ENCODE data around the gene EFCAB14. TPM values are rescaled to one million over a fixed set of nuclear protein-coding genes. Genes with fewer than 3 reads are reported as not detected.
A peak's percentile ranks its signal among the peaks of the same experiment; 100 is the strongest.

Gene EFCAB14
- total and polyA plus RNA-seq, 2 experiments from 2014 or later = 42.6 to 51.6 TPM

GRCh38 chr1:46676531-46676930, 42.4 kb downstream of the EFCAB14 start:
- Histone ChIP-seq H4K20me1 (ENCODE audit: insufficient read depth) (no peaks in the 10 kb centered on the region), H3K9me3 (ENCODE audit: low read depth) (no peaks in the 10 kb centered on the region), H3K9ac (no peak overlapping the region), H3K27ac (no peak overlapping the region), H3K4me1 (ENCODE audit: insufficient read depth) (no peaks in the 10 kb centered on the region), H3K27me3 (replicated peaks; ENCODE audit: insufficient read depth) (no peaks in the 10 kb centered on the region), H3K79me2 (ENCODE audit: insufficient read depth) (no peaks in the 10 kb centered on the region), H3K9me2 (ENCODE audit: insufficient read depth) (no peaks in the 10 kb centered on the region), H3K4me2 (ENCODE audit: unreplicated experiment) (no peak overlapping the region), H3K4me3 (no peak overlapping the region), H3K36me3 (ENCODE audit: low read depth) (peaks cover 30% of the 10 kb centered on the region), H3F3A (ENCODE audit: insufficient read depth) (peaks cover 4% of the 10 kb centered on the region; the same call in 1 of the 2 replicates), H2AFZ (no peak overlapping the region)
- no peak for DNase-seq
- in situ Hi-C loops (cut with MboI) = no loop called here
- 90 to 95% methylated on average over 1 of the region's 1 CpG for WGBS, 2 experiments (ENCODE audit: low coverage in 1 of 2, low lambda C conversion rate in 2 of 2, missing lambda C conversion rate in 2 of 2)
- no peak for TF ChIP-seq EZH2 (IDR thresholded peaks at IDR 0.05; ENCODE audit: insufficient read depth, poor library complexity, severe bottlenecking)
- no peak for TF ChIP-seq EZH2phosphoT487 (IDR thresholded peaks at IDR 0.05; ENCODE audit: insufficient read depth, low read depth)

GRCh38 chr1:46675549-46676314, 43.2 kb downstream of the EFCAB14 start:
- no peaks in the 10 kb centered on the region for H3K79me2 ChIP-seq (ENCODE audit: insufficient read depth)
- 59 to 67% methylated on average over 1 of the region's 1 CpG for WGBS, 2 experiments (ENCODE audit: low coverage in 1 of 2, low lambda C conversion rate in 2 of 2, missing lambda C conversion rate in 2 of 2)
- TF ChIP-seq EZH2phosphoT487 (IDR thresholded peaks at IDR 0.05; ENCODE audit: insufficient read depth, low read depth) = no peak
- TF ChIP-seq EZH2 (IDR thresholded peaks at IDR 0.05; ENCODE audit: insufficient read depth, poor library complexity, severe bottlenecking) = no peak

GRCh38 chr1:46673749-46674182, 45.1 kb downstream of the EFCAB14 start:
- no peak overlapping the region for H2AFZ ChIP-seq
- H3K27me3 ChIP-seq (replicated peaks; ENCODE audit: insufficient read depth) = no peaks in the 10 kb centered on the region
- 41 to 52% methylated on average over 4 of the region's 4 CpGs for WGBS, 2 experiments (ENCODE audit: low coverage in 1 of 2, low lambda C conversion rate in 2 of 2, missing lambda C conversion rate in 2 of 2)
- H3K4me2 ChIP-seq (ENCODE audit: unreplicated experiment) = no peak overlapping the region
- H4K20me1 ChIP-seq (ENCODE audit: insufficient read depth) = no peaks in the 10 kb centered on the region
- H3K79me2 ChIP-seq (ENCODE audit: insufficient read depth) = no peaks in the 10 kb centered on the region
- H3K9ac ChIP-seq = no peak overlapping the region
- no peak overlapping the region for H3K4me3 ChIP-seq
- H3K36me3 ChIP-seq (ENCODE audit: low read depth) = peaks cover 17% of the 10 kb centered on the region
- in situ Hi-C loops (cut with MboI) = no loop called here
- H3F3A ChIP-seq (ENCODE audit: insufficient read depth) = peaks cover 13% of the 10 kb centered on the region; the same call in 1 of the 2 replicates
- no peaks in the 10 kb centered on the region for H3K9me2 ChIP-seq (ENCODE audit: insufficient read depth)
- peak; percentile 62 for DNase-seq
- TF ChIP-seq EZH2phosphoT487 (IDR thresholded peaks at IDR 0.05; ENCODE audit: insufficient read depth, low read depth) = no peak
- no peak for TF ChIP-seq EZH2 (IDR thresholded peaks at IDR 0.05; ENCODE audit: insufficient read depth, poor library complexity, severe bottlenecking)
- no peak overlapping the region for H3K27ac ChIP-seq
- no peaks in the 10 kb centered on the region for H3K9me3 ChIP-seq (ENCODE audit: low read depth)
- no peaks in the 10 kb centered on the region for H3K4me1 ChIP-seq (ENCODE audit: insufficient read depth)

More at GRCh38 chr1:46675549-46676314, 43.2 kb downstream of the EFCAB14 start:
- no peak overlapping the region for H3K4me3 ChIP-seq
- no peaks in the 10 kb centered on the region for H3K9me2 ChIP-seq (ENCODE audit: insufficient read depth)
- no peaks in the 10 kb centered on the region for H3K27me3 ChIP-seq (replicated peaks; ENCODE audit: insufficient read depth)
- H3F3A ChIP-seq (ENCODE audit: insufficient read depth) = peaks cover 4% of the 10 kb centered on the region; the same call in 1 of the 2 replicates
- no peaks in the 10 kb centered on the region for H4K20me1 ChIP-seq (ENCODE audit: insufficient read depth)
- no peak overlapping the region for H2AFZ ChIP-seq
- no peak overlapping the region for H3K9ac ChIP-seq
- no peak for DNase-seq
- H3K27ac ChIP-seq = no peak overlapping the region
- no peaks in the 10 kb centered on the region for H3K9me3 ChIP-seq (ENCODE audit: low read depth)
- in situ Hi-C loops (cut with MboI) = no loop called here
- peaks cover 29% of the 10 kb centered on the region for H3K36me3 ChIP-seq (ENCODE audit: low read depth)
- H3K4me2 ChIP-seq (ENCODE audit: unreplicated experiment) = no peak overlapping the region
- H3K4me1 ChIP-seq (ENCODE audit: insufficient read depth) = no peaks in the 10 kb centered on the region

GRCh38 chr1:46672696-46673095, 46.2 kb downstream of the EFCAB14 start:
- 70% methylated on average over 8 of the region's 8 CpGs for WGBS, 2 experiments (ENCODE audit: low coverage in 1 of 2, low lambda C conversion rate in 2 of 2, missing lambda C conversion rate in 2 of 2)
- Histone ChIP-seq H2AFZ (no peak overlapping the region), H3K27me3 (replicated peaks; ENCODE audit: insufficient read depth) (no peaks in the 10 kb centered on the region), H3K79me2 (ENCODE audit: insufficient read depth) (peaks cover 2% of the 10 kb centered on the region), H3K9me2 (ENCODE audit: insufficient read depth) (no peaks in the 10 kb centered on the region), H3K4me2 (ENCODE audit: unreplicated experiment) (no peak overlapping the region), H3K36me3 (ENCODE audit: low read depth) (peaks cover 7% of the 10 kb centered on the region), H3K9ac (no peak overlapping the region), H3K9me3 (ENCODE audit: low read depth) (no peaks in the 10 kb centered on the region), H3K27ac (no peak overlapping the region), H3K4me3 (no peak overlapping the region), H3K4me1 (ENCODE audit: insufficient read depth) (no peaks in the 10 kb centered on the region), H4K20me1 (ENCODE audit: insufficient read depth) (no peaks in the 10 kb centered on the region), H3F3A (ENCODE audit: insufficient read depth) (peaks cover 17% of the 10 kb centered on the region; the same call in 1 of the 2 replicates)
- DNase-seq = no peak
- in situ Hi-C loops (cut with MboI) = no loop called here
- TF ChIP-seq EZH2phosphoT487 (IDR thresholded peaks at IDR 0.05; ENCODE audit: insufficient read depth, low read depth) = no peak
- TF ChIP-seq EZH2 (IDR thresholded peaks at IDR 0.05; ENCODE audit: insufficient read depth, poor library complexity, severe bottlenecking) = no peak
